Measurements from ENCODE around the gene FHL3.

The FHL3 gene

GRCh38 chr1:38004284-38005108, 818 bp downstream of the FHL3 start:
- no peak for TF ChIP-seq CTCF (IDR thresholded peaks at IDR 0.05; ENCODE audit: low read depth, low read length)
- no peak for DNase-seq (ENCODE audit: low read depth, low spot score)
- H3K4me3 ChIP-seq (ENCODE audit: low read depth, low read length) = peak overlapping the region; percentile 71
- in situ Hi-C loops (cut with HindIII; ENCODE audit: low sequenced_read_pairs) = no loop called here

GRCh38 chr1:38003261-38004250, 1.8 kb downstream of the FHL3 start:
- no peak for TF ChIP-seq CTCF (IDR thresholded peaks at IDR 0.05; ENCODE audit: low read depth, low read length)
- peak overlapping the region; percentile 71 for H3K4me3 ChIP-seq (ENCODE audit: low read depth, low read length)
- in situ Hi-C loops (cut with HindIII; ENCODE audit: low sequenced_read_pairs) = no loop called here
- DNase-seq (ENCODE audit: low read depth, low spot score) = peak; percentile 44

- H3K4me3 ChIP-seq (ENCODE audit: low read depth, low read length) = no peak overlapping the region
- in situ Hi-C loops (cut with HindIII; ENCODE audit: low sequenced_read_pairs) = no loop called here
These were observed 4.5 kb downstream of the FHL3 start for GRCh38 chr1:38000529-38001455.

GRCh38 chr1:38000233-38000528, 5.1 kb downstream of the FHL3 start:
- no peak for TF ChIP-seq CTCF (IDR thresholded peaks at IDR 0.05; ENCODE audit: low read depth, low read length)
- in situ Hi-C loops (cut with HindIII; ENCODE audit: low sequenced_read_pairs) = no loop called here
- peak overlapping the region; percentile 10 for H3K4me3 ChIP-seq (ENCODE audit: low read depth, low read length)

More at GRCh38 chr1:38000529-38001455, 4.5 kb downstream of the FHL3 start:
- DNase-seq (ENCODE audit: low read depth, low spot score) = peak; percentile 92
- no peak for TF ChIP-seq CTCF (IDR thresholded peaks at IDR 0.05; ENCODE audit: low read depth, low read length)

GRCh38 chr1:37999430-38000232, 5.7 kb downstream of the FHL3 start:
- in situ Hi-C loops (cut with HindIII; ENCODE audit: low sequenced_read_pairs) = no loop called here
- no peak for TF ChIP-seq CTCF (IDR thresholded peaks at IDR 0.05; ENCODE audit: low read depth, low read length)
- no peak overlapping the region for H3K4me3 ChIP-seq (ENCODE audit: low read depth, low read length)
- peak; percentile 71 for DNase-seq (ENCODE audit: low read depth, low spot score)

More at GRCh38 chr1:38000233-38000528, 5.1 kb downstream of the FHL3 start:
- DNase-seq (ENCODE audit: low read depth, low spot score) = no peak
